Measurements from ENCODE around the gene ARF6.
"Not testable (repeated sequence)": the region's sequence is repeated elsewhere in the genome, so short reads cannot be mapped to it uniquely, and the experiment has no call there.

ARF6 gene

DNA sequence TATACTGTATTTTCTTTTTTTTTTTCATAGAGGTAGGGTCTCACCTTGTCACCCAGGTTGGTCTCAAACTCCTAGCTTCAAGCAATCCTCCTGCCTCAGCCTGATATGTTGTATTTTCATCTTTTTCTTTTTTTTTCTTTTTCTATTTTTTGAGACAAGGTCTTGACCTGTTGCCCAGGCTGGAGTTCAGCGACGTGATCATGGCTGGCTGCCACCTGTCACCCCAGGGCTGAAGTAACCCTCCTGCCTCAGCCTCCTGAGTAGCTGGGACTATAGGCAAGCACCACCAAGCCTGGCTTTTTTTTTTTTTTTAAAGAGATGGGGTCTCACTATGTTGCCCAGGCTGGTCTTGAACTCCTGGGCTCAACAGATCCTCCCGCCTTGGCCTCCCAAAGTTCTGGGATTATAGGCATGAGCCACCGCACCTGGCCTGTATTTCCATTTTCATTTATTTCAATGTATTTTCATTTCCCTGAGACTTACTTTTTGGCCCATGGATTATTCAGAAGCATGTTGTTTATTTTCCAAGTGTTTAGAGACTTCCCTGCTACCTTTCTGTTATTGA lies 16.2 kb upstream of the ARF6 start:
- no peak for DNase-seq (ENCODE audit: low read depth)

- no peak for DNase-seq (ENCODE audit: low read depth)
These were observed 13.2 kb upstream of the ARF6 start for GRCh38 chr14:49879646-49880204.

DNA sequence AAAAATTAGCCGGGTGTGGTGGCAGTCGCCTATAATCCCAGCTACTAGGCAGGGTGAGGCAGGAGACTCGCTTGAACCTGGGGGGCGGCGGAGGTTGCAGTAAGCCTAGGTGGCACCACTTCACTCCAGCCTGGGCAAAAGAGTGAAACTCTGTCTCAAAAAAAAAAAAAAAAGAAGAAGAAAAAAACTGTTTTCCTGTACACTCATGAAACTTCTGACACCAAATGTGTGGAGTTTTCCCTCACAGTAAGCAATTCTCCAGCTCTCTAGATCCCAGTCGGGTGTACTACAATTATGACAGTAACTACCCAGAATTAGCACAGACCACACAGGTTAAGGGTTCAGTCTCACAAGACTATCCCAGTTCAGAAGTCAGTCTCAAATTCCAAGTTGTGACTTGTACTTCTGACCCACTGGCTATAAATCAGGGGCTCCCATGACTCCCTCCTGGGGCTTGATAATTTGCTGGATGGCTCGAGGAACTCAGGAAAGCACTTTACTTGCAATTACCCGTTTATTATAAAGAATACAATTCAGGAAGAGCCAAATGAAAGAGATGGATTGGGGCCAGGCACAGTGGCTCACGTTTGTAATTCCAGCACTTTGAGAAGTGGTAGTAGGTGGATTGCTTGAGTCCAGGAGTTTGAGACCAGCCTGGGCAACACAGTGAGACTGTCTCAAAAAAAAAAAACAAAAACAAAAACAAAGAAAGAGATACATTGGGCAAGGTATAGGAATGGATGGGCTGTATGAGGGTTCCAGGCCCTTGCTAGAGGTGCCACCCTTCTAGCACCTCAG lies 12.4 kb upstream of the ARF6 start:
- no peak for DNase-seq (ENCODE audit: low read depth)

- no peak for DNase-seq (ENCODE audit: low read depth)
These were observed 11.4 kb upstream of the ARF6 start for GRCh38 chr14:49881350-49882001.

- no peak for DNase-seq (ENCODE audit: low read depth)
These were observed 9.8 kb upstream of the ARF6 start for GRCh38 chr14:49882826-49883694.

DNA sequence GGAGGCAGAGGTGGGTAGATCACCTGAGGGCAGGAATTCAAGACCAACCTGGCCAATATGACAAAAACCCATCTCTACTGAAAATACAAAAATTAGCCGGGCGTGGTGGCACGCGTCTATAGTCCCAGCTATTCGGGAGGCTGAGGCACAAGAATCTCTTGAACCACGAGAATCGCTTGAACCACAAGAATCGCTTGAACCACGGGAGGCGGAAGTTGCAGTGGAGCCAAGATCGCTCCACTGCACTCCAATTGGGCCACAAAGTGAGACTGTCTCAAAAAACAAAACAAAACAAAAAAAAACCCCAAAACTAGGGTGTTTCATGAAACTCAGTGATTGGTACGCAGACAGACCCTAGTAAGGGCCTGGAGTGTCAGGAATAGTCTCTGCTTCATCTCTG lies 6.4 kb upstream of the ARF6 start:
- DNase-seq (ENCODE audit: low read depth) = no peak

GRCh38 chr14:49888293-49888692 lies 4.6 kb upstream of the ARF6 start:
- DNase-seq (ENCODE audit: low read depth) = no peak

GRCh38 chr14:49892301-49892635 lies 614 bp upstream of the ARF6 start:
- no peak for DNase-seq (ENCODE audit: low read depth)

DNA sequence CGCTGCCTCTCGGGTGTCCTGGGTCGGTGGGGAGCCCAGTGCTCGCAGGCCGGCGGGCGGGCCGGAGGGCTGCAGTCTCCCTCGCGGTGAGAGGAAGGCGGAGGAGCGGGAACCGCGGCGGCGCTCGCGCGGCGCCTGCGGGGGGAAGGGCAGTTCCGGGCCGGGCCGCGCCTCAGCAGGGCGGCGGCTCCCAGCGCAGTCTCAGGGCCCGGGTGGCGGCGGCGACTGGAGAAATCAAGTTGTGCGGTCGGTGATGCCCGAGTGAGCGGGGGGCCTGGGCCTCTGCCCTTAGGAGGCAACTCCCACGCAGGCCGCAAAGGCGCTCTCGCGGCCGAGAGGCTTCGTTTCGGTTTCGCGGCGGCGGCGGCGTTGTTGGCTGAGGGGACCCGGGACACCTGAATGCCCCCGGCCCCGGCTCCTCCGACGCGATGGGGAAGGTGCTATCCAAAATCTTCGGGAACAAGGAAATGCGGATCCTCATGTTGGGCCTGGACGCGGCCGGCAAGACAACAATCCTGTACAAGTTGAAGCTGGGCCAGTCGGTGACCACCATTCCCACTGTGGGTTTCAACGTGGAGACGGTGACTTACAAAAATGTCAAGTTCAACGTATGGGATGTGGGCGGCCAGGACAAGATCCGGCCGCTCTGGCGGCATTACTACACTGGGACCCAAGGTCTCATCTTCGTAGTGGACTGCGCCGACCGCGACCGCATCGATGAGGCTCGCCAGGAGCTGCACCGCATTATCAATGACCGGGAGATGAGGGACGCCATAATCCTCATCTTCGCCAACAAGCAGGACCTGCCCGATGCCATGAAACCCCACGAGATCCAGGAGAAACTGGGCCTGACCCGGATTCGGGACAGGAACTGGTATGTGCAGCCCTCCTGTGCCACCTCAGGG lies 679 bp downstream of the ARF6 start:
- DNase-seq (ENCODE audit: low read depth) = no peak

GRCh38 chr14:49894214-49895107 lies 1.6 kb downstream of the ARF6 start:
- DNase-seq (ENCODE audit: low read depth) = not testable (repeated sequence)

GRCh38 chr14:49895480-49895879 lies 2.6 kb downstream of the ARF6 start:
- DNase-seq (ENCODE audit: low read depth) = no peak

DNA sequence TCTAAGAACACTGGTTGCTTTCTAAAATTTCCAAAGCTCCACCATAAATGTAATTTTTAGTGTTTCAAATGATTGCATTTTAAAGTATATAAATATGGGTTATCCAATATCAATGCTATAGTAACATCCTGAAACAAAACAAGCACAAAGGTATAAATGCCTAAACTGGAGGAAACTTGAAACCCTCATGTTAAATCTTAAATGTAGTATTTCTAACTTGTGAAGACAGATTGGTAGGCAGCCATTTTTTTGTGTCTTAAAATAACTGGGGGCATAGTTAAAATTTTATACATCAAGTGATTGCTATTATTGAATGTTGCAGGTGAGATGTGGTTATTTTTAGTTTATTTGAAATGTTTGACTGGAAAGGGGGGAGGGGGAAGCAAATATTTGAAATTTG lies 3.4 kb downstream of the ARF6 start:
- not testable (repeated sequence) for DNase-seq (ENCODE audit: low read depth)

GRCh38 chr14:49896966-49897365 lies 4.1 kb downstream of the ARF6 start:
- no peak for DNase-seq (ENCODE audit: low read depth)

- no peak for DNase-seq (ENCODE audit: low read depth)
These were observed 4.5 kb downstream of the ARF6 start for GRCh38 chr14:49897414-49897813.

GRCh38 chr14:49897965-49898364 lies 5.1 kb downstream of the ARF6 start:
- no peak for DNase-seq (ENCODE audit: low read depth)

- no peak for DNase-seq (ENCODE audit: low read depth)
These were observed 5.6 kb downstream of the ARF6 start for GRCh38 chr14:49898485-49898884.

DNA sequence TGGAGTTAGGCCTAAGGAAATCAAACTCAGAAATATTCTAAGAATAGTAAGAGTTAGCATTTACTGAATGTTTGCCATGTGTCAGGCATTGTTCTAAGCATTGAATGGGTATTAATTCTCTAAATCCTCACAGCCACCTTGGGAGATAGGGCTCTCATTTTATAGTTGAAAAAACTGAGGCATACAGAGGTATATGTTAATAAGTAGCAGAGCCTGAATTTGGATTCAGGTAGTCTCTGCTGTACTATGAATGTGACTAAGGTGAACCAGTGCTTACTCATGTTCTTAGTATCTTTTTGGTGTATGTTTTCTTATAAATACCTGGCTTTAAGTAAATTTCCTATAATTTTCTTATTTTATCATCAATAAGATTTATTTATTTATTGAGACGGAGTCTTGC lies 8.1 kb downstream of the ARF6 start:
- no peak for DNase-seq (ENCODE audit: low read depth)

GRCh38 chr14:49902679-49903246 lies 9.9 kb downstream of the ARF6 start:
- DNase-seq (ENCODE audit: low read depth) = not testable (repeated sequence)

GRCh38 chr14:49904270-49904669 lies 11.4 kb downstream of the ARF6 start:
- no peak for DNase-seq (ENCODE audit: low read depth)

- no peak for DNase-seq (ENCODE audit: low read depth)
These were observed 13.1 kb downstream of the ARF6 start for GRCh38 chr14:49905989-49906388.
